Measurements from ENCODE around the gene GSTA4.
"Not testable (repeated sequence)": the region's sequence is repeated elsewhere in the genome, so short reads cannot be mapped to it uniquely, and the experiment has no call there.

GSTA4 gene

GRCh38 chr6:53011979-53012378, 16.9 kb upstream of the GSTA4 start:
- DNase-seq: no peak

- no peak for DNase-seq
These were observed 15.4 kb upstream of the GSTA4 start for GRCh38 chr6:53010504-53010903.

GRCh38 chr6:53009511-53009910, 14.4 kb upstream of the GSTA4 start:
- DNase-seq: no peak

- DNase-seq: no peak
These were observed 14.0 kb upstream of the GSTA4 start for GRCh38 chr6:53009056-53009455.

- not testable (repeated sequence) for DNase-seq
These were observed 13.2 kb upstream of the GSTA4 start for GRCh38 chr6:53008192-53008687.

GRCh38 chr6:53005663-53006250, 10.7 kb upstream of the GSTA4 start:
- no peak for DNase-seq

- DNase-seq: no peak
These were observed 4.4 kb upstream of the GSTA4 start for GRCh38 chr6:52999456-52999855.

- DNase-seq: no peak
These were observed 3.5 kb upstream of the GSTA4 start for GRCh38 chr6:52998603-52999002.

- no peak for DNase-seq
These were observed 995 bp upstream of the GSTA4 start for GRCh38 chr6:52995913-52996645.

- no peak for DNase-seq
These were observed 320 bp downstream of the GSTA4 start for GRCh38 chr6:52994839-52995088.

GRCh38 chr6:52994031-52994838, 849 bp downstream of the GSTA4 start:
- no peak for DNase-seq

GRCh38 chr6:52992980-52993920, 1.8 kb downstream of the GSTA4 start:
- no peak for DNase-seq

GRCh38 chr6:52990342-52990741, 4.7 kb downstream of the GSTA4 start:
- DNase-seq: no peak

- DNase-seq: no peak
These were observed 9.9 kb downstream of the GSTA4 start for GRCh38 chr6:52985228-52985627.

GRCh38 chr6:52984247-52984646, 10.8 kb downstream of the GSTA4 start:
- no peak for DNase-seq

GRCh38 chr6:52983159-52983848, 11.8 kb downstream of the GSTA4 start:
- no peak for DNase-seq

- DNase-seq: no peak
These were observed 12.4 kb downstream of the GSTA4 start for GRCh38 chr6:52982680-52983079.

GRCh38 chr6:52981222-52981900, 13.7 kb downstream of the GSTA4 start:
- no peak for DNase-seq

GRCh38 chr6:52976591-52977035, 18.5 kb downstream of the GSTA4 start:
- DNase-seq: no peak

GRCh38 chr6:52976149-52976548, 18.9 kb downstream of the GSTA4 start:
- no peak for DNase-seq

- no peak for DNase-seq
These were observed 19.5 kb downstream of the GSTA4 start for GRCh38 chr6:52975580-52975979.

- DNase-seq: no peak
These were observed 22.1 kb downstream of the GSTA4 start for GRCh38 chr6:52972989-52973388.
